HepG2 (cell line): ENCODE results near the gene PRR36. TPM values are rescaled to one million over a fixed set of nuclear protein-coding genes. Genes with fewer than 3 reads are reported as not detected.

ENCODE experiments used
- ADNP ChIP-seq: sonication (generic); formaldehyde crosslinking; IDR thresholded peaks from 2 replicates; pipeline ENCODE4 v1.4.0; 2020; ENCODE audit warnings: missing genetic modification reagents
- ARID2 ChIP-seq: sonication (generic); formaldehyde crosslinking; IDR thresholded peaks from 2 replicates; pipeline ENCODE4 v1.8.1; 2022; ENCODE audit warnings: mild to moderate bottlenecking, missing genetic modification reagents, borderline replicate concordance
- CHD4 ChIP-seq: fragments of 200-600 bp; sonication (generic); IDR thresholded peaks from 2 replicates; pipeline ENCODE4 v1.7.0; 2017; ENCODE audit warnings: mild to moderate bottlenecking, low read length, borderline replicate concordance
- HDAC2 ChIP-seq: sonication (generic); formaldehyde crosslinking; IDR thresholded peaks from 2 replicates; pipeline ENCODE4 v1.4.0; 2020; ENCODE audit warnings: missing genetic modification reagents
- IKZF4 ChIP-seq: sonication (generic); formaldehyde crosslinking; IDR thresholded peaks from 2 replicates; pipeline ENCODE4 v1.5.1; 2020; ENCODE audit warnings: borderline replicate concordance, mild to moderate bottlenecking, low read depth, missing genetic modification reagents; ENCODE audit errors: not compliant biosample characterization
- KLF9 ChIP-seq: IDR thresholded peaks from 2 replicates; pipeline ENCODE4 v1.6.1; 2016; ENCODE audit warnings: low read depth
- MAFK ChIP-seq, 2 experiments: IDR thresholded peaks in 1 of 2; conservative IDR thresholded peaks in 1 of 2; 2 replicates each; pipeline ENCODE4 v1.6.1; 2011; ENCODE audit warnings: improper control_type of control experiment in 2 of 2, low read length in 2 of 2
- MBD4 ChIP-seq: IDR thresholded peaks from 2 replicates; pipeline ENCODE4 v1.6.1; 2012; ENCODE audit warnings: low read length, inconsistent platforms, borderline replicate concordance
- PAX8 ChIP-seq: sonication (generic); formaldehyde crosslinking; IDR thresholded peaks from 2 replicates; pipeline ENCODE4 v1.8.0; 2022; ENCODE audit warnings: mild to moderate bottlenecking, missing genetic modification reagents, borderline replicate concordance
- PRDM10 ChIP-seq: sonication (generic); formaldehyde crosslinking; IDR thresholded peaks from 2 replicates; pipeline ENCODE4 v1.4.0; 2020; ENCODE audit warnings: low read depth, missing genetic modification reagents
- RAD21 ChIP-seq: fragments of 450-650 bp; formaldehyde crosslinking; IDR thresholded peaks from 2 replicates; pipeline ENCODE4 v1.5.0; 2020; ENCODE audit warnings: mild to moderate bottlenecking
- RAD51 ChIP-seq: fragments of 450-650 bp; IDR thresholded peaks from 2 replicates; pipeline ENCODE4 v1.6.1; 2016; ENCODE audit warnings: borderline replicate concordance
- SRSF1 ChIP-seq: fragments of 200-400 bp; formaldehyde crosslinking; optimal IDR thresholded peaks from 2 replicates; pipeline ENCODE3; 2017; ENCODE audit warnings: mild to moderate bottlenecking, low read depth, low read length, moderate library complexity
- ZBTB38 ChIP-seq: sonication (generic); formaldehyde crosslinking; IDR thresholded peaks from 2 replicates; pipeline ENCODE4 v1.5.1; 2020; ENCODE audit warnings: mild to moderate bottlenecking, missing genetic modification reagents
- ZFP82 ChIP-seq: sonication (generic); formaldehyde crosslinking; IDR thresholded peaks from 2 replicates; pipeline ENCODE4 v1.5.1; 2020; ENCODE audit warnings: mild to moderate bottlenecking, missing genetic modification reagents, borderline replicate concordance
- ZNF12 ChIP-seq: sonication (generic); formaldehyde crosslinking; IDR thresholded peaks from 2 replicates; pipeline ENCODE4 v1.5.0; 2020; ENCODE audit warnings: missing genetic modification reagents
- ZNF350 ChIP-seq: sonication (generic); formaldehyde crosslinking; IDR thresholded peaks from 2 replicates; pipeline ENCODE4 v1.4.0; 2020; ENCODE audit warnings: mild to moderate bottlenecking, low read depth, missing genetic modification reagents, borderline replicate concordance
- polyA plus RNA-seq, 8 experiments: library from polyadenylated mRNA; depleted of rRNA in 3 of 8; stranded (reverse) in 7 of 8; unstranded in 1 of 8; fragments of >200 nt; fragmentation: Illumina TruSeq in 4 of 8; extraction: Trizol in 4 of 8; gene quantifications; 2 replicates each; pipeline versions ENCODE4 v1.2.1 to v1.2.3, GENCODE V29; 2011 to 2016; ENCODE audit warnings: low read depth in 4 of 8, missing spikeins in 1 of 8, mixed read lengths in 1 of 8; ENCODE audit not compliant: insufficient read depth in 1 of 8
- total RNA-seq, 5 experiments: library from RNA; depleted of rRNA; stranded (reverse); fragments of >200 nt; fragmentation: Illumina TruSeq; extraction: Trizol; gene quantifications; 2 replicates each; pipeline ENCODE4 v1.2.3, GENCODE V29; 2016; ENCODE audit warnings: low read depth in 1 of 5
- TF ChIP-seq, protein P1 (sequence below): sonication (generic); formaldehyde crosslinking; IDR thresholded peaks from 2 replicates; pipeline ENCODE4 v1.4.0; 2020; ENCODE audit warnings: missing genetic modification reagents, borderline replicate concordance

Gene PRR36
- total and polyA plus RNA-seq, 2 of the 13 experiments (the other 11 are each of a cell fraction or from before 2014, with no cell fraction given), result 0.07 to 0.17 TPM

GRCh38 chr19:7903244-7904073 is 29.3 kb upstream of the PRR36 start, which contains the start of gene MAP2K7 (continued):
- TF ChIP-seq, protein P1, sequence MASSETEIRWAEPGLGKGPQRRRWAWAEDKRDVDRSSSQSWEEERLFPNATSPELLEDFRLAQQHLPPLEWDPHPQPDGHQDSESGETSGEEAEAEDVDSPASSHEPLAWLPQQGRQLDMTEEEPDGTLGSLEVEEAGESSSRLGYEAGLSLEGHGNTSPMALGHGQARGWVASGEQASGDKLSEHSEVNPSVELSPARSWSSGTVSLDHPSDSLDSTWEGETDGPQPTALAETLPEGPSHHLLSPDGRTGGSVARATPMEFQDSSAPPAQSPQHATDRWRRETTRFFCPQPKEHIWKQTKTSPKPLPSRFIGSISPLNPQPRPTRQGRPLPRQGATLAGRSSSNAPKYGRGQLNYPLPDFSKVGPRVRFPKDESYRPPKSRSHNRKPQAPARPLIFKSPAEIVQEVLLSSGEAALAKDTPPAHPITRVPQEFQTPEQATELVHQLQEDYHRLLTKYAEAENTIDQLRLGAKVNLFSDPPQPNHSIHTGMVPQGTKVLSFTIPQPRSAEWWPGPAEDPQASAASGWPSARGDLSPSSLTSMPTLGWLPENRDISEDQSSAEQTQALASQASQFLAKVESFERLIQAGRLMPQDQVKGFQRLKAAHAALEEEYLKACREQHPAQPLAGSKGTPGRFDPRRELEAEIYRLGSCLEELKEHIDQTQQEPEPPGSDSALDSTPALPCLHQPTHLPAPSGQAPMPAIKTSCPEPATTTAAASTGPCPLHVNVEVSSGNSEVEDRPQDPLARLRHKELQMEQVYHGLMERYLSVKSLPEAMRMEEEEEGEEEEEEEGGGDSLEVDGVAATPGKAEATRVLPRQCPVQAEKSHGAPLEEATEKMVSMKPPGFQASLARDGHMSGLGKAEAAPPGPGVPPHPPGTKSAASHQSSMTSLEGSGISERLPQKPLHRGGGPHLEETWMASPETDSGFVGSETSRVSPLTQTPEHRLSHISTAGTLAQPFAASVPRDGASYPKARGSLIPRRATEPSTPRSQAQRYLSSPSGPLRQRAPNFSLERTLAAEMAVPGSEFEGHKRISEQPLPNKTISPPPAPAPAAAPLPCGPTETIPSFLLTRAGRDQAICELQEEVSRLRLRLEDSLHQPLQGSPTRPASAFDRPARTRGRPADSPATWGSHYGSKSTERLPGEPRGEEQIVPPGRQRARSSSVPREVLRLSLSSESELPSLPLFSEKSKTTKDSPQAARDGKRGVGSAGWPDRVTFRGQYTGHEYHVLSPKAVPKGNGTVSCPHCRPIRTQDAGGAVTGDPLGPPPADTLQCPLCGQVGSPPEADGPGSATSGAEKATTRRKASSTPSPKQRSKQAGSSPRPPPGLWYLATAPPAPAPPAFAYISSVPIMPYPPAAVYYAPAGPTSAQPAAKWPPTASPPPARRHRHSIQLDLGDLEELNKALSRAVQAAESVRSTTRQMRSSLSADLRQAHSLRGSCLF (CRISPR knock-in tag), result no peak
- TF ChIP-seq KLF9 (CRISPR knock-in tag) (no peak; the same call in 1 of the 2 replicates), RAD51 (no peak), CHD4 (no peak), PRDM10 (CRISPR knock-in tag) (no peak), RAD21 (CRISPR knock-in tag) (peak; percentile 72; the same call in 1 of the 2 replicates), ADNP (no peak), HDAC2 (no peak), PAX8 (CRISPR knock-in tag) (no peak), ARID2 (CRISPR knock-in tag) (peak; percentile 81; the same call in 1 of the 2 replicates), MBD4 (no peak), SRSF1 (peak; percentile 90), ZFP82 (CRISPR knock-in tag) (no peak), ZNF350 (peak; percentile 66; the same call in 1 of the 2 replicates), MAFK (conservative IDR thresholded peaks at IDR 0.05 in 1 of 2, IDR thresholded peaks at IDR 0.05 in 1 of 2; ENCODE audit: low read length in 2 of 2) (no peak), ZBTB38 (peak; percentile 85), ZNF12 (CRISPR knock-in tag) (no peak), IKZF4 (CRISPR knock-in tag) (peak; percentile 69)
